Tibial artery (tissue), 4 donors: ENCODE data around the gene CDK17.
"Not testable (repeated sequence)": the region's sequence is repeated elsewhere in the genome, so short reads cannot be mapped to it uniquely, and the experiment has no call there.

Source experiments
- DNase-seq, 2 donors: peaks; one replicate each; pipeline ENCODE4 v3.0.0-alpha.2; 2019
- H3K27ac ChIP-seq, 2 donors: fragments of 200-600 bp; sonication (generic) in 1 of 2; 1 replicate in 1 of 2; 2 replicates in 1 of 2; pipeline ENCODE4 v1.5.1; 2018 to 2019; ENCODE audit warnings: mild to moderate bottlenecking in 1 of 2
- H3K27me3 ChIP-seq, 2 donors: fragments of 200-600 bp; sonication (generic) in 1 of 2; one replicate each; pipeline versions ENCODE4 v1.5.1 to v1.6.0; 2016 to 2019
- H3K36me3 ChIP-seq, 3 donors: fragments of 200-600 bp; sonication (generic) in 2 of 3; one replicate each; pipeline ENCODE4 v1.5.1; 2016 to 2019; ENCODE audit warnings: mild to moderate bottlenecking in 2 of 3
- H3K4me1 ChIP-seq, 4 donors: fragments of 200-600 bp; sonication (generic) in 2 of 4; 1 replicate in 3 of 4; 2 replicates in 1 of 4; pipeline ENCODE4 v1.5.1; 2016 to 2019
- H3K4me3 ChIP-seq, 2 donors: fragments of 200-600 bp; sonication (generic) in 1 of 2; 1 replicate in 1 of 2; 2 replicates in 1 of 2; pipeline ENCODE4 v1.5.1; 2018 to 2019; ENCODE audit warnings: mild to moderate bottlenecking in 2 of 2
- H3K9me3 ChIP-seq, 3 donors: fragments of 200-600 bp; sonication (generic) in 1 of 3; one replicate each; pipeline ENCODE4 v1.5.1; 2016 to 2019
- intact Hi-C: fragments of 100-400 bp; cut with DNase I; formaldehyde crosslinking; loops from one replicate; pipeline ENCODE4 v1.15.0; 2023; ENCODE audit warnings: low total_unique reads
- TF ChIP-seq, protein P1 (sequence below), 2 experiments: fragments of 200-600 bp in 1 of 2; fragments of 450-650 bp in 1 of 2; IDR thresholded peaks; one replicate each; pipeline ENCODE4 v1.5.1; 2017 to 2019; ENCODE audit warnings: antibody characterized with exemption in 2 of 2, mild to moderate bottlenecking in 1 of 2, moderate library complexity in 1 of 2

Gene CDK17

DNA sequence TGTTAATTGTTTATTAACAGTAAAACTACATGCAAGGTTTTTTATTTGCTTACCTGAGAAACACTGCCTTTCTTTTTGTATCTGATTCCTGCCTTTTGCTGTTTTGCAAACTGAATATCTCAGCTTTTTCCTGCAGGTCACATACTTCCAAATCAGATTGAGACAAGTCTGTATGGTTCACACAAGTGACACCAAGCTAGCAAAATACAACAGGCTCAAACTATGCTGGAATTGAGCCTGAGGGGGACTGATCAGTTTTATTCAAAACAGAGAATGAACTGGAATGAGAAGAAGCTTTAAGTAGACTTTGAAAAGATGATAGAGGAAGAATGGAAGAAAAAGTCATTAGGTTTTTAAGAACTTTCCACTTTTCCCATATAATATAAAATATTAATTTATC is 12.2 kb upstream of the CDK17 start:
- Histone ChIP-seq H3K4me1 (peaks cover 0 to 4% (median 0%) of the 10 kb centered on the region in 4 donors), H3K36me3 (no peaks in the 10 kb centered on the region), H3K4me3 (no peak overlapping the region), H3K9me3 (no peaks in the 10 kb centered on the region), H3K27ac (no peak overlapping the region), H3K27me3 (peaks cover 0 to 8% of the 10 kb centered on the region in 2 donors)
- intact Hi-C loops: no loop called here
- no peak for DNase-seq
- TF ChIP-seq, protein P1, sequence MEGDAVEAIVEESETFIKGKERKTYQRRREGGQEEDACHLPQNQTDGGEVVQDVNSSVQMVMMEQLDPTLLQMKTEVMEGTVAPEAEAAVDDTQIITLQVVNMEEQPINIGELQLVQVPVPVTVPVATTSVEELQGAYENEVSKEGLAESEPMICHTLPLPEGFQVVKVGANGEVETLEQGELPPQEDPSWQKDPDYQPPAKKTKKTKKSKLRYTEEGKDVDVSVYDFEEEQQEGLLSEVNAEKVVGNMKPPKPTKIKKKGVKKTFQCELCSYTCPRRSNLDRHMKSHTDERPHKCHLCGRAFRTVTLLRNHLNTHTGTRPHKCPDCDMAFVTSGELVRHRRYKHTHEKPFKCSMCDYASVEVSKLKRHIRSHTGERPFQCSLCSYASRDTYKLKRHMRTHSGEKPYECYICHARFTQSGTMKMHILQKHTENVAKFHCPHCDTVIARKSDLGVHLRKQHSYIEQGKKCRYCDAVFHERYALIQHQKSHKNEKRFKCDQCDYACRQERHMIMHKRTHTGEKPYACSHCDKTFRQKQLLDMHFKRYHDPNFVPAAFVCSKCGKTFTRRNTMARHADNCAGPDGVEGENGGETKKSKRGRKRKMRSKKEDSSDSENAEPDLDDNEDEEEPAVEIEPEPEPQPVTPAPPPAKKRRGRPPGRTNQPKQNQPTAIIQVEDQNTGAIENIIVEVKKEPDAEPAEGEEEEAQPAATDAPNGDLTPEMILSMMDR (IDR thresholded peaks at IDR 0.05): no peak

DNA sequence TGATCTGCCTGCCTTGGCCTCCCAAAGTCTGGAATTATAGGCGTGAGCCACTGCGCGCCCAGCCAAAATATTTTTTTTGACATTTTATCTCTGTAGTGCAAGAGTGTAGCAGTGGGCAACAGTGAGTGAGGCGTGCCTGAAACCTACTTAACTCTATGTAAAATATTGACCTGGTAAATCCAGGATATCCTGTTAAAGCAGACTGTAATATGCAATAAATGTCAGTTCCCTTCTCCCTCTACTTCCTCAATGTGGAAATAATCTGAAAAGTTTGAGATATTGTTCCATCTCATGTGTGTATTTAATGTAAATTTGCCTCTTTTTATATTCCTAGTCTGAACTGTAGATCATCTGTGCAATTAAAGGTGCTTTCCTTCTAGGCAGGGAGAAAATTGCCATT is 9.5 kb upstream of the CDK17 start:
- no peaks in the 10 kb centered on the region for H3K4me1 ChIP-seq
- H3K36me3 ChIP-seq: no peaks in the 10 kb centered on the region
- DNase-seq: no peak
- H3K27me3 ChIP-seq: peaks cover 0 to 8% of the 10 kb centered on the region in 2 donors
- no peaks in the 10 kb centered on the region for H3K9me3 ChIP-seq
- H3K4me3 ChIP-seq: no peak overlapping the region
- no peak overlapping the region for H3K27ac ChIP-seq
- intact Hi-C loops: loop anchor here (10.0 kb wide), 1 partner anchor 375 kb away; the partner anchor contains the start of gene LTA4H
- TF ChIP-seq, protein P1 (IDR thresholded peaks at IDR 0.05): no peak

DNA sequence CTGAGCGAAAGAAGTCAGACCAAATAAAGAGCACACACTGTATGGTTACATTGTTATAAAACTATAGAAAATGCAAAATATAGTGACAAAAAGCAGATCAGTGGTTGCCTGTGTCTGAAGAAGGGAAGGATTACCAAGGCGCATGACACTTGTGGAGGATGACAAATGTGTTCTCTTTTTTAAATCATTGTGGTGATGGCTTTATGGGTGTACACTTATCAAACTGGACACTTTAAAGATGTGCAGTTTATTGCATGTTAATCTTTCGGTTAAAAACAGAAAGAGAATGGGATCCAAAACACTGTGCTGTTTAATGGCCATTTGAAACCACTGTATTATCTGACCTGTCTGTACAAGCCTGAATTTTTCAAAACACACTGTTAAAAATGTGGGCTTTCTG is 8.8 kb upstream of the CDK17 start:
- Histone ChIP-seq H3K36me3 (no peaks in the 10 kb centered on the region), H3K27ac (no peak overlapping the region), H3K9me3 (no peaks in the 10 kb centered on the region), H3K27me3 (peaks cover 0 to 8% of the 10 kb centered on the region in 2 donors), H3K4me3 (no peak overlapping the region), H3K4me1 (no peaks in the 10 kb centered on the region)
- no peak for DNase-seq
- intact Hi-C loops: loop anchor here (10.0 kb wide), 1 partner anchor 374 kb away; the partner anchor contains the start of gene LTA4H
- TF ChIP-seq, protein P1 (IDR thresholded peaks at IDR 0.05): no peak

DNA sequence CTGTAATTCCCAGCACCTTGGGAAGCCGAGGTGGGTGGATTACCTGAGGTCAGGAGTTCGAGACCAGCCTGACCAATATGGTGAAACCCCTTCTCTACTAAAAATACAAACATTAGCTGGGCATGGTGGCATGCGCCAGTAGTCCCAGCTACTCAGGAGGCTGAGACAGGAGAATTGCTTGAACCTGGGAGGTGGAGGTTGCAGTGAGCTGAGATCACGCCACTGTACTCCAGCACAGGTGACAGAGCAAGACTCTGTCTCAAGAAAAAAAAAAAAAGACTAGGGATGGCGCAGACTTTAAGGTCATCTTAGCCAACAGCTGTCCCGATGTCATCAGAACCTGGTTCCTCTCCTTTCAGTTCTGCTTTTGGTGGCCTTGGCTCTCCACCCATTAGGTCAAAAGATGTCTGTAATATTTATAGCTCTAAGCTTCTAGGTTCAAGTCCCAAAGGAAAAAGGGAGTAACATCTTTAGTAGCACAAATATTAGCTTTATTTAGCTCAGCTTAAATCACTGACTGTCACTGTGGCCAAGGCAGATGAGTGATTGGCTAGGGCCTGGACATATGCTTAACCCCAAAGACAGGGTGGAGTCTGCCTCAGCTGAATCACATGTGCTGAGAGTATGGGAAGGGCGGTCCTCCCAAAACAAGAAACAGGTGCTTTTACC is 7.3 kb upstream of the CDK17 start:
- not testable (repeated sequence) for DNase-seq, H3K27ac ChIP-seq, H3K4me1 ChIP-seq, H3K36me3 ChIP-seq, H3K27me3 ChIP-seq, H3K4me3 ChIP-seq, H3K9me3 ChIP-seq
- intact Hi-C loops: loop anchor here (10.0 kb wide), 1 partner anchor 373 kb away; the partner anchor contains the start of gene LTA4H

DNA sequence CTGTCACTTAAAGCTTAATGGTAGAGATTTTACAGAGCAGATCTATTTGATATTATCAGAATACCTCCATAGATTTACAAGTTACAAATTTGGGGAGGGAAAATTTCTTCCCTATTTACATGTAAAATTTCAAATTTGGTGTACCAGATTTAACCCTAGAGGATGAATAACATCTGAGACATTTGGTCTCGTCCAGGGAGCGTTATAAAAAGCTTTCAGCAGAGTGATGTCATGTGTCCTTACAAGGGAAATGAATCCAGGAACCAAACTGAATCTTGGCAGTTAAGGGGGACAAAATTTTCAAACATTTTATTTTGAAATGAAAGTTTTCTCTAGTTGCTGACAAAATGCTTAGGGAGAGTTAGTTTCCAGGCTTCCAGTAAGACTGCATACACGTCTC is 4.5 kb upstream of the CDK17 start:
- H3K36me3 ChIP-seq: no peaks in the 10 kb centered on the region
- H3K27me3 ChIP-seq: peaks cover 0 to 5% of the 10 kb centered on the region in 2 donors
- no peak overlapping the region for H3K27ac ChIP-seq
- TF ChIP-seq, protein P1 (IDR thresholded peaks at IDR 0.05): no peak
- intact Hi-C loops: loop anchor here (10.0 kb wide), 1 partner anchor 370 kb away; the partner anchor contains the start of gene LTA4H
- H3K9me3 ChIP-seq: no peaks in the 10 kb centered on the region
- DNase-seq: no peak
- peaks cover 0 to 4% (median 0%) of the 10 kb centered on the region in 4 donors for H3K4me1 ChIP-seq
- no peak overlapping the region for H3K4me3 ChIP-seq

DNA sequence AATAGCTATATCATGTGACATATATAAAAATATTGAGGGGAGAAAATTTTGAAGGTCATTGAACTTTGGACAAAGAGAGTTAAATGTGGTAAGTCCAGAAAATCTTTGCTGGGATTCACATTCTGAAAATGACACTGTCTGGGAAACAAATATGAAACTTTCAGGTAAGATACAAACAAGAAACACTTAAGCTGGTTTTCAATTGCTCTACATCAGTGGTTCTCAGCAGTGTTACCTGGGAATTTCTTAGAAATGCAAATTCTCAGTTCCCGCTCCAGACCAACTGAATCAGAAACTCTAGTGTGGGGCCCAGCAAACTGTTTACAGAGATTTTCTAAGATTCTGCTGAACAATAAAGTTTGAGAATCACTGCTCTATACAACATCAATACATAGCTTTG is 3.6 kb upstream of the CDK17 start:
- no peaks in the 10 kb centered on the region for H3K9me3 ChIP-seq
- no peak for DNase-seq
- no peaks in the 10 kb centered on the region for H3K36me3 ChIP-seq
- no peak overlapping the region for H3K4me3 ChIP-seq
- peaks cover 0 to under 1% of the 10 kb centered on the region in 2 donors for H3K27me3 ChIP-seq
- H3K27ac ChIP-seq: no peak overlapping the region
- intact Hi-C loops: loop anchor here (10.0 kb wide), 1 partner anchor 369 kb away; the partner anchor contains the start of gene LTA4H
- TF ChIP-seq, protein P1 (IDR thresholded peaks at IDR 0.05): no peak
- H3K4me1 ChIP-seq: peaks cover 0 to 5% (median 0%) of the 10 kb centered on the region in 4 donors

DNA sequence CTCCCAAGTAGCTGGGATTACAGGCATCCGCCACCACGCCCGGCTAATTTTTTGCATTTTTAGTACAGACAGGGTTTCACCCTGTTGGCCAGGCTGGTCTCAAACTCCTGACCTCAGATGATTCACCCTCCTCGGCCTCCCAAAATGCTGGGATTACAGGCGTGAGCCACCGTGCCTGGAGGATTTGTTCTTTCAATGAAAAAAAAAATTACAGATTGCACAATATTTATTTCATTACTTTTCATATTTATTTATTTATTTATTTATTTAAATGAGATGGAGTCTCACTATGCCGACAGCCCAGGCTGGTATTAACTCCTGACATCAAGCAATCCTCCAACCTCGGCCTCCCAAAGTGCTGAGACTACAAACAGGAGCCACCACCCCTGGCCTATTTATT is 2.3 kb upstream of the CDK17 start:
- not testable (repeated sequence) for H3K27ac ChIP-seq, DNase-seq
- intact Hi-C loops: loop anchor here (10.0 kb wide), 1 partner anchor 368 kb away; the partner anchor contains the start of gene LTA4H

More for the DNA sequence above, 2.3 kb upstream of the CDK17 start:
- H3K27me3 ChIP-seq, H3K36me3 ChIP-seq, H3K9me3 ChIP-seq, H3K4me3 ChIP-seq: not testable (repeated sequence)
- peaks cover 0 to 18% (median 6%) of the 10 kb centered on the region in 4 donors for H3K4me1 ChIP-seq
